Measurements from ENCODE around the gene BLOC1S4.
"Not testable (repeated sequence)": the region's sequence is repeated elsewhere in the genome, so short reads cannot be mapped to it uniquely, and the experiment has no call there.

DNA sequence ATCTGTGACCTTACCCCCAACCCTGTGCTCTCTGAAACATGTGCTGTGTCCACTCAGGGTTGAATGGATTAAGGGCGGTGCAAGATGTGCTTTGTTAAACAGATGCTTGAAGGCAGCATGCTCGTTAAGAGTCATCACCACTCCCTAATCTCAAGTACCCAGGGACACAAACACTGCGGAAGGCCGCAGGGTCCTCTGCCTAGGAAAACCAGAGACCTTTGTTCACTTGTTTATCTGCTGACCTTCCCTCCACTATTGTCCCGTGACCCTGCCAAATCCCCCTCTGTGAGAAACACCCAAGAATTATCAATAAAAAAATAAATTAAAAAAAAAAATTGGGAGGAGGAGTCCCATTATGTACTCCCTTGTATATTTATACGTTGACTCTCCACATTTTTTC is 40.4 kb downstream of the BLOC1S4 start:
- TF ChIP-seq, protein P1, sequence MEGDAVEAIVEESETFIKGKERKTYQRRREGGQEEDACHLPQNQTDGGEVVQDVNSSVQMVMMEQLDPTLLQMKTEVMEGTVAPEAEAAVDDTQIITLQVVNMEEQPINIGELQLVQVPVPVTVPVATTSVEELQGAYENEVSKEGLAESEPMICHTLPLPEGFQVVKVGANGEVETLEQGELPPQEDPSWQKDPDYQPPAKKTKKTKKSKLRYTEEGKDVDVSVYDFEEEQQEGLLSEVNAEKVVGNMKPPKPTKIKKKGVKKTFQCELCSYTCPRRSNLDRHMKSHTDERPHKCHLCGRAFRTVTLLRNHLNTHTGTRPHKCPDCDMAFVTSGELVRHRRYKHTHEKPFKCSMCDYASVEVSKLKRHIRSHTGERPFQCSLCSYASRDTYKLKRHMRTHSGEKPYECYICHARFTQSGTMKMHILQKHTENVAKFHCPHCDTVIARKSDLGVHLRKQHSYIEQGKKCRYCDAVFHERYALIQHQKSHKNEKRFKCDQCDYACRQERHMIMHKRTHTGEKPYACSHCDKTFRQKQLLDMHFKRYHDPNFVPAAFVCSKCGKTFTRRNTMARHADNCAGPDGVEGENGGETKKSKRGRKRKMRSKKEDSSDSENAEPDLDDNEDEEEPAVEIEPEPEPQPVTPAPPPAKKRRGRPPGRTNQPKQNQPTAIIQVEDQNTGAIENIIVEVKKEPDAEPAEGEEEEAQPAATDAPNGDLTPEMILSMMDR (IDR thresholded peaks at IDR 0.05): not testable (repeated sequence)
- not testable (repeated sequence) for TF ChIP-seq POLR2A (IDR thresholded peaks at IDR 0.05)
